ENCODE data around the gene RDM1.

Gene RDM1

DNA sequence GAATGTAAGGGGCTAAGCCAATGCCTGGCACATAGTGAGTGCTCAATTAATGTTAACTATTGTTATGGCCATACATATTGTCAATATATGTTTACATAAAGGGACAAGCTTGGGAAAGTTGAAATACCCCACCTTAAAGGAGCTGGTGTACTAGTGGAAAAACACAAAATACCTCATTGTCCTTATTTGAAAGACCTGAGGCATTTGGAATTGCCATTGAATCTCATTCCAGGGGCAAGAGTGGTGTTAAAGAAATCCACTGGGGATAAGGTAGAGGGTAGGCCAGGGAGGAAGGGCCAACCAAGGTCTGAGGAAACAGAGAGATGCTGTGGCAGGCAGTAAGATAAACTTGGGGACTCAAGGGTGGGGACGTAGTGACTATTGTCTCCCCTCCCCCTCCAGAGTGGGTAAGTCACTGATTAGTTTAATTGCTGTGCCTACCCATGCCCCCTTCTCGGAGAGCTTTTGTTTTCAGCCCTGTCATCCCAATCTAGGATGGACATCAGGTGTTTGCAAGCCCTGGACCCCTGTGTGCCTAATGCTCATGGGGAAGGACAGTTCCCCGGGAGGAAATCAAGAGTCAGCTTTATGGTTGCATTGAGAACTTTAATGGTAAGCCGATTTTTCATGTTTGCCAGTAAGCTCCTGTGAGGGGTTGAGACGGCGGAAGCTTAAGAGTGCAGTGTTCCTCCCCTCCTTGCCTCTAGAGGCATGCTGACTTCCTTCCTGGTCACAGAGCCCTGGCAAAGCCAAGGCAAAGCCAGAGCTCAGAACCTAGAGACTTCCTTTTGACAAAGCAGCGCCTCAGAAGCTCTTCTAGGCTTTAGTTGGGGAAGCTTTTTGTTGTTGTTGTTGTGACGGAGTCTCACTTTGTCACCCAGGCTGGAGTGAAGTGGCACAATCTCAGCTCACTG, 59.4 kb downstream of the RDM1 start:
- no peak for DNase-seq (ENCODE audit: low read depth)

DNA sequence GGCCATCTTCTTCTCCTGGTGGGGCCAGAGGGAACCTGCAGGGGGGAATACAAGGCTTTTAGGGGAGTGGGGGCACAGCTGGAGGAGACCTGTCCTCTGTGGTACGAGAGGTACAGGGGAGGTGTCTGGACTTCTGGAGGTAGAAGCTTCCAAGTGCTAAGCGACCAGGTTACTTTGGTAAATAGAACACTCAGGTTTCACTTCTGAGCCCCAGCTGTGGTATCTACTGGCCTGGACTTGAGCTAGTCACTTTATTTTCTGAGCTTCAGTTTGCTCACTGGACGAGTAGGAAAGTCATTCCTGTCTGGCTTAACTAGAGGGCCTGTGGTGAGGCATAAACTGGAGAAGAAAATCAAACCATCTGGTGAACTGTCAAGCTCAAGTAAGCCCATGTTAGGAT, 61.8 kb downstream of the RDM1 start, which contains the start of gene HEATR9:
TSS of gene HEATR9 (minus strand) at position 155 of the 400 bp plus-strand sequence. CDS start at position 6, 149 bp downstream.
- DNase-seq (ENCODE audit: low read depth), result no peak
